GM18520 (cell line): ENCODE results near the gene VWA5B1.

Experiments
- ATAC-seq: cut with Tn5 transposase; IDR thresholded peaks from one replicate; pipeline ENCODE4 v1.9.1; 2021; ENCODE audit not compliant: unreplicated experiment

VWA5B1 gene

GRCh38 chr1:20320704-20321103, 30.0 kb downstream of the VWA5B1 start:
- no peak for ATAC-seq

GRCh38 chr1:20321573-20321972, 30.9 kb downstream of the VWA5B1 start:
- no peak for ATAC-seq

GRCh38 chr1:20322081-20322824, 31.6 kb downstream of the VWA5B1 start:
- no peak for ATAC-seq

- no peak for ATAC-seq
These were observed 32.3 kb downstream of the VWA5B1 start for GRCh38 chr1:20322825-20323612.

GRCh38 chr1:20323613-20323920, 32.9 kb downstream of the VWA5B1 start:
- no peak for ATAC-seq

GRCh38 chr1:20324704-20325406, 34.2 kb downstream of the VWA5B1 start:
- ATAC-seq, result no peak

GRCh38 chr1:20325407-20325843, 34.8 kb downstream of the VWA5B1 start:
- no peak for ATAC-seq

GRCh38 chr1:20325844-20326420, 35.3 kb downstream of the VWA5B1 start:
- ATAC-seq, result no peak

- ATAC-seq, result no peak
These were observed 36.8 kb downstream of the VWA5B1 start for GRCh38 chr1:20327467-20327866.

- ATAC-seq, result no peak
These were observed 37.5 kb downstream of the VWA5B1 start for GRCh38 chr1:20328201-20328600.

GRCh38 chr1:20329793-20330542, 39.3 kb downstream of the VWA5B1 start:
- no peak for ATAC-seq

GRCh38 chr1:20334103-20334502, 43.4 kb downstream of the VWA5B1 start:
- ATAC-seq, result no peak

GRCh38 chr1:20336105-20336605, 45.5 kb downstream of the VWA5B1 start:
- no peak for ATAC-seq

GRCh38 chr1:20337581-20337980, 46.9 kb downstream of the VWA5B1 start:
- ATAC-seq, result no peak

GRCh38 chr1:20339811-20340457, 49.3 kb downstream of the VWA5B1 start:
- no peak for ATAC-seq

GRCh38 chr1:20342294-20343148, 51.8 kb downstream of the VWA5B1 start:
- no peak for ATAC-seq

- no peak for ATAC-seq
These were observed 52.7 kb downstream of the VWA5B1 start for GRCh38 chr1:20343149-20343937.

- ATAC-seq, result no peak
These were observed 53.2 kb downstream of the VWA5B1 start for GRCh38 chr1:20343938-20344302.
